ENCODE measurements around the gene IL17B.

Gene IL17B

GRCh38 chr5:149349382-149349781, 29.7 kb downstream of the IL17B start:
- DNase-seq (ENCODE audit: low read depth in 1 of 2, low spot score in 1 of 2), result no peak
- in situ Hi-C loops (cut with HindIII; ENCODE audit: low pct_unique_long_range_greater_than_20kb, low sequenced_read_pairs), result no loop called here
- no peak for TF ChIP-seq JUND (IDR thresholded peaks at IDR 0.05; ENCODE audit: low read depth)

- TF ChIP-seq JUND (IDR thresholded peaks at IDR 0.05; ENCODE audit: low read depth), result no peak
- in situ Hi-C loops (cut with HindIII; ENCODE audit: low pct_unique_long_range_greater_than_20kb, low sequenced_read_pairs), result no loop called here
These were observed 30.6 kb downstream of the IL17B start for GRCh38 chr5:149348518-149348917.

GRCh38 chr5:149345892-149346222, 33.2 kb downstream of the IL17B start:
- no peak for TF ChIP-seq JUND (IDR thresholded peaks at IDR 0.05; ENCODE audit: low read depth)
- DNase-seq (ENCODE audit: low read depth in 1 of 2, low spot score in 1 of 2), result peak; percentile 27 to 72
- in situ Hi-C loops (cut with HindIII; ENCODE audit: low pct_unique_long_range_greater_than_20kb, low sequenced_read_pairs), result no loop called here

More at GRCh38 chr5:149348518-149348917, 30.6 kb downstream of the IL17B start:
- no peak for DNase-seq (ENCODE audit: low read depth in 1 of 2, low spot score in 1 of 2)

GRCh38 chr5:149345147-149345891, 33.8 kb downstream of the IL17B start, which contains the start of gene GRPEL2:
TSS of gene GRPEL2 (plus strand) at chr5:149345499. CDS start at chr5:149345540, 41 bp downstream.
- in situ Hi-C loops (cut with HindIII; ENCODE audit: low pct_unique_long_range_greater_than_20kb, low sequenced_read_pairs), result no loop called here
- TF ChIP-seq JUND (IDR thresholded peaks at IDR 0.05; ENCODE audit: low read depth), result no peak
- peak; percentile 96 to 99 for DNase-seq (ENCODE audit: low read depth in 1 of 2, low spot score in 1 of 2)

GRCh38 chr5:149344151-149344550, 34.9 kb downstream of the IL17B start:
- no peak for DNase-seq (ENCODE audit: low read depth in 1 of 2, low spot score in 1 of 2)
- in situ Hi-C loops (cut with HindIII; ENCODE audit: low pct_unique_long_range_greater_than_20kb, low sequenced_read_pairs), result no loop called here
- TF ChIP-seq JUND (IDR thresholded peaks at IDR 0.05; ENCODE audit: low read depth), result no peak

GRCh38 chr5:149341876-149342275, 37.2 kb downstream of the IL17B start:
- TF ChIP-seq JUND (IDR thresholded peaks at IDR 0.05; ENCODE audit: low read depth), result no peak
- in situ Hi-C loops (cut with HindIII; ENCODE audit: low pct_unique_long_range_greater_than_20kb, low sequenced_read_pairs), result no loop called here
- DNase-seq (ENCODE audit: low read depth in 1 of 2, low spot score in 1 of 2), result no peak

GRCh38 chr5:149340920-149341319, 38.2 kb downstream of the IL17B start:
- no peak for DNase-seq (ENCODE audit: low read depth in 1 of 2, low spot score in 1 of 2)
- no peak for TF ChIP-seq JUND (IDR thresholded peaks at IDR 0.05; ENCODE audit: low read depth)
- in situ Hi-C loops (cut with HindIII; ENCODE audit: low pct_unique_long_range_greater_than_20kb, low sequenced_read_pairs), result no loop called here

- TF ChIP-seq JUND (IDR thresholded peaks at IDR 0.05; ENCODE audit: low read depth), result no peak
- in situ Hi-C loops (cut with HindIII; ENCODE audit: low pct_unique_long_range_greater_than_20kb, low sequenced_read_pairs), result no loop called here
- peak in 1 of 2 experiments; percentile 25 for DNase-seq (ENCODE audit: low read depth in 1 of 2, low spot score in 1 of 2)
These were observed 40.7 kb downstream of the IL17B start for GRCh38 chr5:149338364-149338763.

- in situ Hi-C loops (cut with HindIII; ENCODE audit: low pct_unique_long_range_greater_than_20kb, low sequenced_read_pairs), result no loop called here
- no peak for DNase-seq (ENCODE audit: low read depth in 1 of 2, low spot score in 1 of 2)
- no peak for TF ChIP-seq JUND (IDR thresholded peaks at IDR 0.05; ENCODE audit: low read depth)
These were observed 41.4 kb downstream of the IL17B start for GRCh38 chr5:149337736-149338135.

- in situ Hi-C loops (cut with HindIII; ENCODE audit: low pct_unique_long_range_greater_than_20kb, low sequenced_read_pairs), result no loop called here
- DNase-seq (ENCODE audit: low read depth in 1 of 2, low spot score in 1 of 2), result no peak
- TF ChIP-seq JUND (IDR thresholded peaks at IDR 0.05; ENCODE audit: low read depth), result no peak
These were observed 45.2 kb downstream of the IL17B start for GRCh38 chr5:149333711-149334443.

GRCh38 chr5:149328177-149328576, 50.9 kb downstream of the IL17B start:
- TF ChIP-seq JUND (IDR thresholded peaks at IDR 0.05; ENCODE audit: low read depth), result no peak
- in situ Hi-C loops (cut with HindIII; ENCODE audit: low pct_unique_long_range_greater_than_20kb, low sequenced_read_pairs), result no loop called here
- no peak for DNase-seq (ENCODE audit: low read depth in 1 of 2, low spot score in 1 of 2)

GRCh38 chr5:149326611-149327010, 52.5 kb downstream of the IL17B start:
- TF ChIP-seq JUND (IDR thresholded peaks at IDR 0.05; ENCODE audit: low read depth), result no peak
- in situ Hi-C loops (cut with HindIII; ENCODE audit: low pct_unique_long_range_greater_than_20kb, low sequenced_read_pairs), result no loop called here
- DNase-seq (ENCODE audit: low read depth in 1 of 2, low spot score in 1 of 2), result no peak

GRCh38 chr5:149325894-149326293, 53.2 kb downstream of the IL17B start:
- in situ Hi-C loops (cut with HindIII; ENCODE audit: low pct_unique_long_range_greater_than_20kb, low sequenced_read_pairs), result no loop called here
- TF ChIP-seq JUND (IDR thresholded peaks at IDR 0.05; ENCODE audit: low read depth), result no peak
- DNase-seq (ENCODE audit: low read depth in 1 of 2, low spot score in 1 of 2), result no peak

All from T47D (cell line).